ENCODE measurements around the gene ZBTB17.
"Not testable (repeated sequence)": the region's sequence is repeated elsewhere in the genome, so short reads cannot be mapped to it uniquely, and the experiment has no call there.

The ZBTB17 gene

DNA sequence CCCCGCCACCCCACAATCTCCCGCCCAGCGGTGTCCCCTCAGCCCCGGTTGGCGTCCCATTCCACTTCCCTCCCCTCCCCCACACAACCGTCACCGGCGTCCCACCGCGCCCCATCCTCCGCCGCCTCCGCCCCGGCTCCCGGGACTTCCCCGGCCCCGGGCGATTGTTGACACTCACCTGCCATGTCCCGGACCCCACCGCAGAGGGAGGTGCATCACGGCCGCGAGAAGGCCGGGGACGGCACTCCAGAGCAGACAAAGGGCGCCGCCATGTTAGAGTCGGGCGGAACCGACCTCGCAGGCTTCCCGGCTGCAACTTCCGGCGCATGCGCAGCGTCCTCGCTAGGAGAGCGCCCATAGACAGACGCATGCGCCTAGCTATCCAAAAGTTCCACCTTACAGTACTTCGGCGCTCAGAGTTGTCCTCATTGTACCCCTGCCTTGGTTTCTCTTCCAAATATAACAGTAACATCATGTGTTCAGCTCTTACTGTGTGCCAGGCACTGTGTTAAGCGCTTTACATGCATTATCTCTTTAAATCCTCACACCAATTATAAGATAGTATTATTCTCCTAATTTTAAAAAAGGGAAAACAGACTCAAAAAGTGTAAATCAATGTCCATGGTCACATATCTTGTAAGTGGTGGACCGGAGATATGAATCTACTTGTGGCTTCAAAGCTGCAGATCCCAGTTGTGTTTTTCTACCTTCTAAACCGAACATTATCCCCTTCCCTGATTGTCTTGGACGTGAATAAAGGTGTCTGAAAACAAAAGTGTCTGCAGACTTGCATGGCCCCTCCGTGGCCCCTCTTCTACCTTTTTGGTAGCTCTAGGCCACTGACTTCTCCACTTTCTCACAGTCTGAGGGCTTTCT, at the start of gene ZBTB17:
Gene ZBTB17 (minus strand): TSS at position 297 of the 876 bp plus-strand sequence. CDS start 27,606 bp downstream, outside the sequence.
- DNase-seq = peak; percentile 56 to 98 (median 82)

GRCh38 chr1:16023050-16023653, 47.3 kb upstream of the ZBTB17 start:
- no peak for DNase-seq

- DNase-seq = no peak
These were observed 46.5 kb upstream of the ZBTB17 start for GRCh38 chr1:16022393-16022792.

GRCh38 chr1:16021681-16022080, 45.8 kb upstream of the ZBTB17 start, which contains the start of gene CLCNKA:
Gene CLCNKA (plus strand): TSS chr1:16022036. CDS start chr1:16022620, 584 bp downstream.
- DNase-seq = no peak

DNA sequence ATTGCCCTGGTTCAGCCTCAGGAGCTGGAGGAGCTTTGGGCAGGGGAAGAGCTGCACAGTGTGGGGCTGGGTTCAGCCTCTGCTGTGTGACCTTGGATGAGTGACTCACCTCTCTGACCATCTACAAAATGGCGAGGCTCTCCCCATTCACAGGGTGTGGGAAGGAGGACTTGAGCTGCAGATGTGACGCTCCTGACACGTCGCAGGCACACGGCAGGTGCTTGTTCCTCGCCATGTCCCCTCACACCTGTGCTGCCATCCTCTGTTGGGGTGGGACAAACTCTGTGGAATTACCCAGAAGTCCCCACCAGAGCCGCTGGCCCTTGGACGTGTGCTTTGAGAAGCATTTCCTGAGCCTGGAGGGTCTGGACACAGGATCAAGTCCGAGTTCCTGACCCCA, 45.0 kb upstream of the ZBTB17 start:
- not testable (repeated sequence) for DNase-seq

- DNase-seq = no peak
These were observed 44.4 kb upstream of the ZBTB17 start for GRCh38 chr1:16020325-16020724.

GRCh38 chr1:16019644-16020277, 43.9 kb upstream of the ZBTB17 start:
- DNase-seq = peak in 20 of 51 donors; percentile 15 to 69 (median 30)

GRCh38 chr1:16018749-16019643, 43.1 kb upstream of the ZBTB17 start:
- DNase-seq = peak in 7 of 51 donors; percentile 6 to 36 (median 20)

DNA sequence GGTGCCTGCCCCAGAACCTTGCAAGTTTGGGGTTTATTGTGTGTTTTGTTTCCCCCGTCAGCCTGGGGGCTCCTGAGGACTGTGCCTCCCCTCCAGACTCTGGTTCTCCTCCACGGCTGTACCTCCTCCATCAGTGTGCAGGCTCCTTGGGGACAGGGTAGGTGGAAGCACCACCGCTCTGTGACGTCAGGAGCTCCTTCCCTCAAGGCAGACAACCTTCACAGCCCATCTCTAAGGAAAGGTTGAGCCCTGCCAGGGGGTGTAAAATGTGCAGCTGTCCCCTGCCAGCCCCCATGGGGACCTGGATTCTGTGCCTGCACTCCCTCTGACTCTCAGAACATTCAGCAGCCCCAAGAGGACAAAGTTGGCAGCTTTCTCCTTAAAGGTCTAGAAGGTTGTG, 42.4 kb upstream of the ZBTB17 start:
- no peak for DNase-seq

DNA sequence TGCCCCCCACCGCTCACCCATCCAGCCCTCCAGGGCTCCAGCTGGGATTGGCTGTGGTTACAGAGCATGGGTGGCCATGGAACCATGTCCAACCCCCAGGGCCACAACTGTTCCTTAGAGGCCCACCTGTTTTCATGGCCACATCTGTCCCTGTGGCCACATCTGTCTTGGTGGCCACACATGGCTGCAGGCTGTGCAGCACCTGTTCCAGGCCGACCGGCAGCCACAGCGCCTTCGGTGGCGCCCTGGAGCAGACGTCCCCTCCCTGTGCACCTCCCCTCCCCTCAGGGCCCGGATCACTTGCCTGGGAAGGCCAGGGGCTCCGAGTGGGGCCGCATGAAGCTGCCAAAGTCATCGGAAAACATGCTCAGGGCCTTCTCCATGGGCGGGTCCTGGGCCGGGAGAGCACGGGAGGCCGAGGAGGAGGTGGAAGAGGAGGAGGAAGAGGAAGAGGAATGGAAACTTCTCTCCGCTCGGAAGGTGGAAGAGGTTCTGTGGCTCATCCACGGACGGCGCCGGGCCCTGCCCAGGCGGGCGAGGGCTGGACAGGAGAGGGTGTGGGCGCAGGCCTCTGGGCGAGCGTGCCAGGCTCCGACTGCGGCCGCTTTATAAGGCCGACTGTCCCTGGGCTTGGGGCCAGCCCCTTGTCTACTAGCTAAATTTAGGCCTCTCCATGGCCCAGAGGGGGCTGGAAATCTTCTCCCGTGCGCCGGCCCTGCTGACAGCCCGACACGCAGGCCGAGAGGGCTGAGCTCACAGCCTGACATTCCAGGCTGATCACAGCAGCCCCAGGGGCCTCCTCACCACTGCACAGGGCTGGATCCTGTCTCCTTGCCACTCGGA, 41.8 kb upstream of the ZBTB17 start, which contains the start of gene HSPB7:
Gene HSPB7 (minus strand): TSS at position 583 of the 843 bp plus-strand sequence. CDS start 80 bp downstream, at position 503.
- DNase-seq = peak in 27 of 51 donors; percentile 10 to 50 (median 27)

DNA sequence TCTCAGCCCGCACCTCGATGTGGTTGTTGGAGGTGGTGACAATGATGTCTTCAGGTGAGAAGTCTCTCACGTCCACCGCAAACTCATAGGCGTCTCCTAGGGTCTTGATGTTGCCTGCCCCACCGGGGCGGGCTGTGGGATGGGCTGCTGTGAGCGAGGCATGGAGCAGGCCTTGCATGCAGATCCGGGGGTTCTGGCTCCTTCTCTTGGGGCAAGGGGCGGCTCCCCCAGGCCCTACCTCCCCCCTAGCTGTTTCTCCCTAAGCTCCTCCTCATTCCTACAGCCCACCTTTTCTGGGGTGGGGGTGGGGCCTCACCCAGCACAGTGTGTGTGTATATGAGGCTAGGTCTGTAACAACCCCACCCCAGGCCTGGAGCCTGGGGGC, 41.2 kb upstream of the ZBTB17 start:
- no peak for DNase-seq

- DNase-seq = peak in 7 of 51 donors; percentile 4 to 53 (median 25)
These were observed 40.3 kb upstream of the ZBTB17 start for GRCh38 chr1:16015960-16016901.

- no peak for DNase-seq
These were observed 39.6 kb upstream of the ZBTB17 start for GRCh38 chr1:16015491-16015890.

DNA sequence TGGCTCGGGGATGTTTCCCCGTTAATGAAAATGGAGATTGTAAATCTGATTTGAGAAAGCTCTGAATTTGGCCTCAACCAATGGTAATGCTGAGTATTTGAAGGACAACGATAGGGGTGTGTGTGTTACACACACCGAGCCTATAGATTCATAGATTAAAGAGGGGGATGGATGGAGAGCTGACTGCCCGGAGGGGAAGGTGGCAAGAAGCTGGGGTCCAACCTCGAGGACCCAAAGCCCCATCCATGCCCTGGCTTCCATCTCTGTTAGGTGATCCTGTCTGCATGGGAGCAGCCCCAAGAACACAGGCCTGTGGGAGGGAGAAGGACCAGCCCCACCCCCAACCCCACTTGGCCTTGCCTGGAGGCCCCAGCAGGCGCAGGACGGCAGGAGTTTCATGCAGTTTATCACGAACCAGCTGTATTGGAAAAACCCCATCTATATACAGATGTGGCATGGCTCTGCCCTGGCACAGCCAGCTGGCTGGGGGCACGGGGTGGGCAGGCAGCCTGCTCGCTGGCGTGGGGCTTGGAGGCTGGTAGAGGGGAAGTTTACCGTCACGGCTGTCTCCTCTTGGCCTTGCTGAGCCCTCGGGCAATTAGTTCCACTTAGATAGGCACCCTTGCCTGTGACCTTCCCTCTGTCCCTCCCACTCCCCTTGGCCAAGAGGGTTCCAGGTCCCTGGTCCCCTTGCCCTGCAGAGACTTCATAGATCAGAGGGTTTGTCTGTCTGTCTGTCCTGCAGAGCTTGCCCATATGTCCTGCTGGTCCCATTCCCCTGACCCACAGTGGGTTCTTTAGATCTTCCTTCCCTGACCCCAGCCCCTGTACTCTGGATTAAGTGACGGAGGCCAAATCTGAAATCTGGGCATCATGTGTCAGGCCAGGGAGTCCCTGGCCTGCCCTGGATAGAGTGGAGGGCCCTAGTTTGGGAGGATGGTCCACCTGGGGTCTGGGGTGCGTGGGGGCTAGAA, 38.9 kb upstream of the ZBTB17 start:
- DNase-seq = peak in 1 of 51 donors; percentile 6

DNA sequence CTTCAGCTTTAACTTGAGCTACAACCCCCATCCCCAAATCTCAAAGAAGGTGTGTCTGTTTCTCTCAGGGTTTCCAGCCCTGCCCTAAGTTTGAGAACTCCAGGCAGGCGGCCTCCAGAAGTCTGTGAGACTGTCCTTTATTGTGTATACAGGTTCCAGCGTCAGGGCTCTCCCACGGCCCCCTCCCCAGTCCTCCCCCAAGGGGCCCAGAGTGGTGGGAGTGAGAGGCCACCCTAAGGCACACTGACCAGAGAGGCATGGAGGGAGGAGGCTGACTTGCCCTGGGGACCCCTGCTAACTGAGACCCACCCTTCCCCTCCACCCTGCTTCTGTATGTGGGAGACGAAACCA, 38.0 kb upstream of the ZBTB17 start:
- no peak for DNase-seq

- peak in 7 of 51 donors; percentile 7 to 41 (median 29) for DNase-seq
These were observed 37.5 kb upstream of the ZBTB17 start for GRCh38 chr1:16013220-16013907.
